ENCODE results near the gene ADRA1B. TPM values are rescaled to one million over a fixed set of nuclear protein-coding genes. Genes with fewer than 3 reads are reported as not detected.

ADRA1B gene
- total and polyA plus RNA-seq, 2 donors from 2014 or later: 1.6 to 2.3 TPM

DNA sequence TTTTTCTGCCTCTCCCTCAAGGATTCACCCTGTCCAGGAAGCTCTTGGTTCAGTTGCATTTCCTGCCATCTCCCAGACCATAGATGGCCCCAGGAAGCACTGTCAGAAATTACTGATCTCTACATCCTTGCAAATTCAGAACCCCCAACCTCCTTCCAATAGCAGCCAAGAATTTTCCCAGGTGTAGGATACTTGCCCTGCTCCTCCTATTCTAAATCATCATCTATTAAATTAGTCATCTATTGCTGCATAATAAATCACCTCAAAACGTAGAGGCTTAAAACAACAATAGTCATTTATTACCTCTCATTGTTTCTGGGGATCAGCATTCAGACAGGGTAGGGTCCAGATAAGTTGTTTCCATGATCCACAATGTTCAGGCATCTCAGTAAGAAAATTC, 26.1 kb upstream of the ADRA1B start:
- Histone ChIP-seq H3K9me3 (ENCODE audit: control insufficient read depth in 2 of 3, insufficient read depth in 1 of 3, low read length in 3 of 3) (no peaks in the 10 kb centered on the region), H3K36me3 (ENCODE audit: control insufficient read depth in 2 of 3, insufficient read depth in 3 of 3, low read length in 3 of 3) (no peaks in the 10 kb centered on the region), H3K4me1 (ENCODE audit: control insufficient read depth in 2 of 3, insufficient read depth in 2 of 3, low read depth in 1 of 3, low read length in 3 of 3) (no peaks in the 10 kb centered on the region), H3K4me3 (ENCODE audit: low read length in 3 of 3) (no peak overlapping the region), H3K27ac (ENCODE audit: low read depth in 2 of 2, low read length in 2 of 2) (no peak overlapping the region), H3K27me3 (ENCODE audit: control insufficient read depth, insufficient read depth, low read length) (no peaks in the 10 kb centered on the region), H3K9ac (ENCODE audit: low read length in 3 of 3) (no peak overlapping the region)
- TF ChIP-seq, protein P1, sequence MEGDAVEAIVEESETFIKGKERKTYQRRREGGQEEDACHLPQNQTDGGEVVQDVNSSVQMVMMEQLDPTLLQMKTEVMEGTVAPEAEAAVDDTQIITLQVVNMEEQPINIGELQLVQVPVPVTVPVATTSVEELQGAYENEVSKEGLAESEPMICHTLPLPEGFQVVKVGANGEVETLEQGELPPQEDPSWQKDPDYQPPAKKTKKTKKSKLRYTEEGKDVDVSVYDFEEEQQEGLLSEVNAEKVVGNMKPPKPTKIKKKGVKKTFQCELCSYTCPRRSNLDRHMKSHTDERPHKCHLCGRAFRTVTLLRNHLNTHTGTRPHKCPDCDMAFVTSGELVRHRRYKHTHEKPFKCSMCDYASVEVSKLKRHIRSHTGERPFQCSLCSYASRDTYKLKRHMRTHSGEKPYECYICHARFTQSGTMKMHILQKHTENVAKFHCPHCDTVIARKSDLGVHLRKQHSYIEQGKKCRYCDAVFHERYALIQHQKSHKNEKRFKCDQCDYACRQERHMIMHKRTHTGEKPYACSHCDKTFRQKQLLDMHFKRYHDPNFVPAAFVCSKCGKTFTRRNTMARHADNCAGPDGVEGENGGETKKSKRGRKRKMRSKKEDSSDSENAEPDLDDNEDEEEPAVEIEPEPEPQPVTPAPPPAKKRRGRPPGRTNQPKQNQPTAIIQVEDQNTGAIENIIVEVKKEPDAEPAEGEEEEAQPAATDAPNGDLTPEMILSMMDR (IDR thresholded peaks at IDR 0.05; ENCODE audit: borderline replicate concordance, extremely low read depth, insufficient read depth): no peak
- DNase-seq: no peak
- intact Hi-C loops (cut with DNase I): no loop called here
- FAIRE-seq: no peak

DNA sequence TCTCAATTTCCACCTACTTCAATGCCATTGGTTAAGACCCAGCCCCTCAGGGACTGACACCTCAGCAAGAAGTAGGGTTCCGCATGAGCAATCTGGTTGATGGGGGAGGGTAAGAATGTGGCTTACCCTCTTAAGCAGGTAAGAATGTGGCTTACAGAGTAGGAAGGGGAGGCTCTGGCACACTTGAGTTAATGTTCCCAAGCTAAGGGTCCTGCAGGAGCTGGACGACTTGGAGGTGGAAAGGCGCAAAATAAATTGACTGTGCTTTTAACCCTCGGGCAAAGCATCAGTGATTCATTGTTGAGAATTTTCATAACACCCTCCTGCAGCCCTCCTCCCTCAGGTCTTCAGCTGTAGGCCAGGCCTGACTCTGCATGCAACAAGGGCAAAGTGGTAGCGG, 24.9 kb upstream of the ADRA1B start:
- Histone ChIP-seq H3K9ac (ENCODE audit: low read length in 3 of 3) (no peak overlapping the region), H3K27me3 (ENCODE audit: control insufficient read depth, insufficient read depth, low read length) (no peaks in the 10 kb centered on the region), H3K36me3 (ENCODE audit: control insufficient read depth in 2 of 3, insufficient read depth in 3 of 3, low read length in 3 of 3) (no peaks in the 10 kb centered on the region), H3K9me3 (ENCODE audit: control insufficient read depth in 2 of 3, insufficient read depth in 1 of 3, low read length in 3 of 3) (no peaks in the 10 kb centered on the region), H3K27ac (ENCODE audit: low read depth in 2 of 2, low read length in 2 of 2) (no peak overlapping the region), H3K4me3 (ENCODE audit: low read length in 3 of 3) (no peak overlapping the region), H3K4me1 (ENCODE audit: control insufficient read depth in 2 of 3, insufficient read depth in 2 of 3, low read depth in 1 of 3, low read length in 3 of 3) (no peaks in the 10 kb centered on the region)
- TF ChIP-seq, protein P1 (IDR thresholded peaks at IDR 0.05; ENCODE audit: borderline replicate concordance, extremely low read depth, insufficient read depth): no peak
- DNase-seq (peak in 4 of 5 donors; percentile 77 to 90 (median 87)), FAIRE-seq (no peak)
- intact Hi-C loops (cut with DNase I): no loop called here

DNA sequence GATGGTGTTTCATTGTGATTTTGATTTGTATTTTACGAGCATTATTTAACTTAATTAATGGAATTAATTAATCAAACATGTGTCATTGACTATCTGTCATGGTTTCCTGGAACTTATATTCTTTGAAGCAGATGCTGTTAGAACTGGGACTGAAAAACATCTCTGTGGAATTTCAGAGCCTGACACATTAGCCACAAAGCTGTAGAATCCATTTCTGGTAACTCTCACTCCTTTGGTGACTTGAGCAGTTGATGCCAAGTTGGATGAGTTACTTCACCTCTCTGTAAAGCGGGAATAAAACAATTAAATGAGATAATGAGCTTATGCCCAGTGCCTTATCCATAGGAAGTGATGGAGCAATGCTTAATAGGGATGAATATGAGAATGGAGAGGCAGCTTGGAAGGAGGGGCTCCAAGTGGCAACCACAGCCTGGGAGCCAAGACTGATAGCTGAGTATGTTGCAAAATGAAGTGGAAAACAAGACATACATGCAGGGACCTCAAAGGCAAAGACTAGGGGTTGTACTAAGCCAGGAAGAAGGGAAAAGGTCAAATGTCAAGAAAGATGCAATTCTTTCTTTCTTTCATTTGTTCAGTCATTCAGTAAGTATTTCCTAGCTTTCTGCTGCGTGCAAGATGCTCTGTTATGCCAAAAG, 23.1 kb upstream of the ADRA1B start:
- TF ChIP-seq, protein P1 (IDR thresholded peaks at IDR 0.05; ENCODE audit: borderline replicate concordance, extremely low read depth, insufficient read depth): no peak
- Histone ChIP-seq H3K9ac (ENCODE audit: low read length in 3 of 3) (no peak overlapping the region), H3K9me3 (ENCODE audit: control insufficient read depth in 2 of 3, insufficient read depth in 1 of 3, low read length in 3 of 3) (no peaks in the 10 kb centered on the region), H3K4me1 (ENCODE audit: control insufficient read depth in 2 of 3, insufficient read depth in 2 of 3, low read depth in 1 of 3, low read length in 3 of 3) (no peaks in the 10 kb centered on the region), H3K27ac (ENCODE audit: low read depth in 2 of 2, low read length in 2 of 2) (no peak overlapping the region), H3K4me3 (ENCODE audit: low read length in 3 of 3) (no peak overlapping the region), H3K36me3 (ENCODE audit: control insufficient read depth in 2 of 3, insufficient read depth in 3 of 3, low read length in 3 of 3) (no peaks in the 10 kb centered on the region), H3K27me3 (ENCODE audit: control insufficient read depth, insufficient read depth, low read length) (no peaks in the 10 kb centered on the region)
- intact Hi-C loops (cut with DNase I): no loop called here
- FAIRE-seq: no peak
- no peak for DNase-seq
